ENCODE measurements around the gene ABHD12.
"Not testable (repeated sequence)": the region's sequence is repeated elsewhere in the genome, so short reads cannot be mapped to it uniquely, and the experiment has no call there.

ABHD12 gene

DNA sequence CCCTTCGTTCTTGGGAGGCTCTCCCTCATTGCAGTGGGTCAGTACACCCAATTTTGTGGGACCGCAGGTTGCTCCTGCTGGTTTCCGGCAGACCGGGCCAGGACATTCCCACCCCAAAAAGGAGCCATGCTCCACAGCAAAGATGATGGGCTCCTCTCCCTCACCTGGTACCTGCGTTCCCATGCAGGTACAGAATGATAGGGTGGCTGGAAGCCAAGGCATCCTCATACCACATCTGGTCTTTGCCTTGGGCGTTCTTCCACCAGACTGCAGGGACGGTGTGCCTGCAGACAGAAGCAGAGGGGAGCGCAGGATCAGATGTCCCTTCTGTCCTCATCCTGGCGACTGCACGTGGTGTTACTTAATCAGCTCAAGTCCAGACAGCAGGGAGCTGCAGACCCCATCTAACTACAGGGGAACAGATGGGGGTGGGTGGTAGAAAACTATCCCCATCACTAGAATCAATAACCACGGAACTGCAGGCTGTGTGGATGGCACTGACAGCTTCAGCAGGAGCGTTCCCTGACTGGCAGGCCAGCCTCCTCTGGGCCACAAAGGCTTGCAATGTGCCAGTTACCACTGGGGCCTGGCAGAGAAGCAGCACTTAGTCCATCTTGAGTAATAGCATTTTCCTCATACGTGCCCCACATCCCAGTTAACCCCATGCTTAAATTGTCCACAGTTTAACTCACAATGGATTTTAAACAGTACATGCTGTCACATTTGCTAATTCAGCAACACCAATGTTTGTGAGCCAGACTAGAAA lies 70.4 kb downstream of the ABHD12 start:
- FAIRE-seq: no peak

DNA sequence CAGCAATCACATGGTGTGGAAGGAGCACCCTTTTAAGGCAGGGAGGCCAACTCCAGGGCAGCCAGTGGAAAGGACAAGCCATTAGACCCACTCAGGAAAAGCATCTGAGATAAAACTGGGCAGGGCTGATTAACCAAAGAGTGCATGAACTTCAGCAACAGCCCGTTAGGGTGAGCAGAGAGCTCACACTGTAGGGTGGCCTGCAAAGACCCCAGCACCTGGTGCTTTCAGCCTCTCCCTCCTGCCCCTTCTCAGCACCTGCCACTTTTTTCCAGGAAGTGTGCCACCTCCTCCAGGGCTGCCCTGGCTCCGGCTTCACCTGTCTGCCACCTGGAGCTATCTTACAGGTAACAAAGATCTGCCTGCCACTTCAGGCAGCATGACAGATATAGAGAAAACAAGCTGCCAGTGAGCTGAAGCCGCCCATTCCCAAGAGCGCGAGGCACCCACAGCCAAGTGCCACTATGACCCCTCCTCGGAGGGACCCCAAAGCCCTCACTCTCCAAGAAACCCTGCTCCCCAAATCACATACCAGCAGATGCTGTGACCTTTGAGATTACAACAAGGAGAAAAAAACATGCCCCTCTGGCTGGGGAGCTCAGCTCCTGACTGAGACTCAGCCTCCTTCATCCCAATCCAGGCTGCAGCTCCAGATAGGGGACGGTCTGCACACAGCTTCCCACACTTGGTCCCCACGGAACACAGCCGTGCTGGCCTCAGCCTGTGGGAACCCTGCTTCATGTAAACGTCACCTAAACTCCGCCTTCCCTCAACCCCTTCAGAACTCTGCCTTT lies 71.2 kb downstream of the ABHD12 start:
- FAIRE-seq: no peak

DNA sequence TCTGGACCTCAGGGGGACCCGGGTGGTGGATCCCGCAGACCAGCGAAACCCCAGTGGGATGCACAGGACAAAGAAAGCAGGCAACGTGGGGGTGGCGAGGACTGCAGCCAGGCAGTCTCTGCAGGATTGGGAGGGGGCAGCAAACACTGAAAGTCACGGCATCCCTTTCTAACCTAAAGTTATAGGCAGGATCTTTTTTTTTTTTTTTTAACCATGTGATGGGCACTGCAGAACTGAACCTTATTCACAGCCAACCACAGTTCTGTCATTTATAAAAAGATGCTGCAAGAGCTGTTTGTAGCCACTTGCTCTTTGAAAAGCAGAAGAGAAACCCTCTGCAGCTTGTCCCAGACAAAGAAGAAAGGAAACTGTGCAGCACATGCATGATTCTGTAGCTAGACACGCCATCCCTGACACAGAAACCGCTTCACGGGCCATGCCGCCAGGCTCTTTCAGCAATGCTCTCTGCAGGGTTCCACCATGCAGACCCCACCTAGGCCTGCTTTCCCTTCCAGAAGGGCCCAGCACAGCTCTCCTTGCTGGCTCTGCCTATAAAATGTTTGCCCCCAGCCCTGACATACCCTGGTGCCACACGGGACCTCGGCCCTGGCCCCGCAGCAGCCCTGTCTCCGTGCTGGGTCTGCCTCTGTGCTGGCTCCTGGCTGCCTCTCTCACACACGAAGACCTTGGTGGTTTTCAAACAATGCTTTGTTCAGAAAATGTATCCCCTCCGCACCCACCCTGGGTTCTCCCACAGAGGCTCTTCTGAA lies 72.0 kb downstream of the ABHD12 start:
- FAIRE-seq: no peak

DNA sequence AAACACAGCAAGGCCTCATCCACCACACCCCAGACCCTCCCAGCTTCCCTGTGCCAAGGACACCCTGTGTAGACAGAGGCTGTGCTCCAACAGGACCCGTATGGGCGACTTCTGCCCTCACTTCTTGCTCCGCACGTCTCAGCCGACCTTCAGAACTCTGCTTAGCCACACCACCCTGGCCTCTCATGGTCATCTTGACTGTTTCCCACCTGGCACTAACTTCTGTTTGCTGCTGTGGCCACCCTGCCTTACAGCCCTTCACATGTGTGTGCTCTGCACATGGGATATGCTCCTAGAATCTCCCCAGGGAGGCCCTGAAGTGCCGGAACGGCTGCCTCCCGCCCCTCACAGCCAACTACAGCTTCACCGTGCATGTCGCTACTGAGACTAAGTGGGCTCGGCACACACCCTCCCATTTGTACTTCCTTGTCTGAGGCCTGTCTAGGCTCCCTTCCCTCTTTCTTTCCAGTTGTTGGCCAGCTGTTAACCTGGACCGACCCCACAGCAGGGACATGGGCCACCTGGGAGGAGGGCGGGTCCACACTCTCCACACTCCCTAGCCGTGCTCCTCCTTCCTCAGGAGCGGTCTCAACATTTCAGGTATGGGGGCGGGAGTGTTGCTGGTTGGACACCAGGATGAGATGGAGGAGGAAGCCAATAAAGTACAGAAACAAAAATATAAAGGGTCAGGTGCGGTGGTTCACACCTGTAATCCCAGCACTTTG lies 73.1 kb downstream of the ABHD12 start:
- FAIRE-seq: no peak

DNA sequence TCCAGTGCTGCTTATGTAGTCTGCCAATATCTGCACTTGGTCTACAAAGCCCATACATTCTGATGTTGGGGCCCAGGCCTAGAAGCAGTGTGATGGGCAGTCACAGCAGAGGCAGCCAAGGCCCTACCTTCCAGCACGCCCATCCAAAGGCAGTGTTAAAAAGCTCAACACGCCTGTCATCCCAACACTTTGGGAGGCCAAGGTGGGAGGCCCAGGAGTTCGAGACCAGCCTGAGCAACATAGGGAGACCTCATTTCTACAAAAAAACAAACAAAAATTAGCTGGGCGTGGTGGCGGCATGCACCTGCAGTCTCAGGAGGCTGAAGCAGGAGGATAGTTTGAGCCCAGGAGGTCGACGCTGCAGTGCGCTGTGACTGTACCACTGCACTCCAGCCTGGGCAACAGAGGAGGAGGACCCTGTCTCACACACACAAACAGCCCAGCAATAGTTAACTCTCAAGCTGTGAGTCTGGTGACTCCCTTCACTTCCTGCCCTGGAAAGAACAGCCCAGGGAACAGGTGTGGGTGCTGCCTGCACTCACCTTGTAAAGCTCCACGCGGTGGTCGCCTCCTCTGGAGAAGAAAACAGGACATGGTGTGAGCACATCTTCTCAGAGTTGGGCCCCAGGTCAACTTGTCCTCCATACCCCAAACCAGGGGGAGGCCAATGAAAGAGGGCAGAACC lies 74.0 kb downstream of the ABHD12 start:
- no peak for FAIRE-seq

DNA sequence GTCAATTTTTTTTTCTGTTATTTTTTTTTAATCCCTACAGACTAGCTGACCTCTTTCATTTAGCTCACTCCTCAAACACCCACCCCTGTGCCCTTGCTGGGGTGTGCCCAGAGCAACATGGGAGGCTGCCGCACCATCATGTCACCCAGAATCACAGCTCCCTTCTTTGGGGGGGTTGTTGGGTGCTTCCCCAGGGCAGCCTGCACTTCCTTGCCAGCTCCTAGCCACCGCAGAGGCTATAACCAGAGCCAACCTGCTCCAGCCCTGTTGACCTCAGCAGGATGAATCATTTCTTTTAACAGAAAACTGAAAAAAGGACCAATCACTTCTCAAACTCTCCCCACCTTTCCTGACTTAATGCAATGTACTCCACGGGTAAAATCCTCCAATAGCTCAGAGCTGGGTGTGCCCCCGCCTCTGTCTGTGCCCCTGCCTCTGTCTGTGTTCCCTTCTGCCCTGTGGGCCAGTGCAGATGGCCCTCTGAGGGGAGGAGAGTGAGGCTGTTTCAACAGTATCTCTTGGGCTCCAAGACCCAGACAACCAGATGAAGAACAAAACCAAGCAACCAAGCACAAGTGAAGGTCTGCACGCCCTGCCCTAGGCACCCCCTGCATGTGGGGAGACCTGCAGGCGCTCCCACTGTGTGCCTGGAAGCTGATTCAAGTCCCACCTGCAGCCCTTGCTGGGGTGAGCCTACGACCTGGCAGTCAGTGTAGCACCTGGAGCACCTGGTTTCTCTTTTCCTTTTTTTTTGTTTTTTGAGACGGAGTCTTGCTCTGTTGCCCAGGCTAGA lies 75.0 kb downstream of the ABHD12 start:
- no peak for FAIRE-seq

DNA sequence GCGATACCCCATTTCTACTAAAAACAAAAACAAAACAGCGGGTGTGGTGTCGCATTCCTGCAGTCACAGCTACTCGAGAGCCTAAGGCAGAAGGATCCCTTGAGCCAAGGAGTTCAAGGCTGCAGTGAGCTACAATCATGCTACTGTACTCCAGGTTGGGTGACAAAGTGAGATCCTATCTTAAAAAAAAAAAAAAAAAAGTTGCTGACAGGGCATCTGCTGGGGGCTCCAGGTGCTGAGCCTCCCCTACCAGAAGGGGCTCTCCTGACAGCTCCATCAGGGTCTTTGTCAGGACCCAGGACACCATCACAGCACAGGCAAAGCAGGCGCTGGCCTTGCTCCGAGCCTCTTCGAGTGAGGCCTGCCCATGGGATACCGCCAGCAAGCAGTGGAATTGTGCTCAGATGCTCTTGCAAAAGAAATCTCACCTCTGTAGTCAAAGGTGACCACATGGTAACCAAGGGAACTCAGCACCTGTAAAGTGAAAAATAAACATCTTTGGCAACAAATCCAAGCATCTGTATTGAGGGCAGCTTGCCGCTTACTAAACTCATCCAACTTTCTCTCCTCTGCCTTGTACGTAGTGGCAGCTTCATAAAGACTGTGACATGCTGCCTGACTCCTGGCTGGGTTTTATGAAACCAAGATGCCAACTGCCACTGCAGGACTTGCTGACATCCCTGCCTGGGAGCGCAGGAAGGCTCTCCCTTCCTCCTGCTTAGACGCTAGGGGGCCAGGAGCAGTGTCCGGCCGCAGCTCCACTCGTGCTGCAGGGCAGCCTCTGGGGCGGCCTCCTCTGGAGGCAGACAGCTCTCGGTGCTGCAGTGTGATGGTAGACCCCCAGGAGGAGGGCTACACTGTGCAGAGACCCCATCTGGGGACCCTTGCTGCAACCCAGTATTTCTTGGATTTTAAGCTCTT lies 75.9 kb downstream of the ABHD12 start:
- FAIRE-seq: no peak

DNA sequence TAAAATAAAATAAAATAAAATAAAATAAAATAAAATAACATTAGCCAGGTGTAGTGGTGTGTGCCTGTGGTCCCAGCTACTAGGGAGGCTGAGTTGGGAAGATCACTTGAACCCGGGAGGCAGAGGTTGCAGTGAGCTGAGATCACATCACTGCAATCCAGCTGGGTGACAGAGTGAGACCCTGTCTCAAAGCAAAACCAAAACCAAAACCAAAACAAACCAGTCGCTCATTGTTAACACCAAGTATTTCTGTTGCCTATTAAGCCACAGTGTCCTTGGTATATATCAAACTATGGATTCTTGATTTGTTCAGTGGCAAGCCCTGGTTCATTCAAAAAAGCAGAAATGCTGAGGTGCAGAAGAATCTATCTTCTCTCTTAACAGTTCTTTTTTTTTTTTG lies 77.0 kb downstream of the ABHD12 start:
- no peak for FAIRE-seq

DNA sequence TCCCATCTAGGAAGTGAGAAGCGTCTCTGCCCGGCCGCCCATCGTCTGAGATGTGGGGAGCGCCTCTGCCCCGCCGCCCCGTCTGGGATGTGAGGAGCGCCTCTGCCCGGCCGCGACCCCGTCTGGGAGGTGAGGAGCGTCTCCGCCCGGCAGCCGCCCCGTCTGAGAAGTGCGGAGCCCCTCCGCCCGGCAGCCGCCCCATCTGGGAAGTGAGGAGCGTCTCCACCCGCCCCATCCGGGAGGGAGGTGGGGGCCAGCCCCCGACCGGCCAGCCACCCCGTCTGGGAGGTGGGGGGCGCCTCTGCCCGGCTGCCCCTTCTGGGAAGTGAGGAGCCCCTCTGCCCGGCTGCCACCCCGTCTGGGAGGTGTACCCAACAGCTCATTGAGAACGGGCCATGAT lies 77.9 kb downstream of the ABHD12 start:
- FAIRE-seq: not testable (repeated sequence)

DNA sequence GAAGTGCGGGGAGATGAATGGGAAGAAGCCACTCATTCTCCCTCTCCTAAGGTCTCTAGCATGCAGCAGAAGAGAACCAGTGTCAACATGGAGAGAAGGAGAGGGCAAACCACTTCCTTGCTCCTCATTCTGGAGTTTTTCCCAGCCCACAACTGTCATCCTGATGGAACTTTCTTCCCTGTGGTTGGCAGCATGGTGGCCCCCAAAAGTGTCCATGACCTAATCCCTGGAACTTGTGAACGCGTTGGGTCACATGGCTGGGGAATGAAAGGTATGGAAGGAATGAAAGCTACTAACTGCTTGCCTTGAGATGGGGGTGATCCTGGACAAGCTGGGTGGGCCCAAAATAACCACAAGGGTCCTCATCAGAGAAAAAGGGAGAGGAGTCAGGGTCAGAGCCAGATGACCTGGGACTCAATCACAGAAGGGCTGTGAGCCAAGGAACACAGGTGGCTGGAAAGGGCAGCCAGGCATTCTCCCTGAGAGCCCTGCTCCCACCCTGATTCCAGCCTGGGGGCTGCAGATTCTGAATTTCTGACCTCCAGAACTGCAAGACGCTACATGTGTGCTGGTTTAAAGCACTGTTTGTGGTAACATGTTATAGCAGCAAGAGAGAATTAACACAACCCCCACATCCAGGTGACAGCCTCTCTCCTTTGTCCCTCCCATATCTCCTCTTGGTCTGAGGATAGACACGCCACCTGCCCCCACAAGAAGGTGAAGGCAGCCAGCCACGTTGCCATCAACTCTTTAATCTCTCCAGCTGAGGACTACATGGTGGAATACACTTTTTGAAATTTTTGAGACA lies 79.5 kb downstream of the ABHD12 start:
- FAIRE-seq: no peak

DNA sequence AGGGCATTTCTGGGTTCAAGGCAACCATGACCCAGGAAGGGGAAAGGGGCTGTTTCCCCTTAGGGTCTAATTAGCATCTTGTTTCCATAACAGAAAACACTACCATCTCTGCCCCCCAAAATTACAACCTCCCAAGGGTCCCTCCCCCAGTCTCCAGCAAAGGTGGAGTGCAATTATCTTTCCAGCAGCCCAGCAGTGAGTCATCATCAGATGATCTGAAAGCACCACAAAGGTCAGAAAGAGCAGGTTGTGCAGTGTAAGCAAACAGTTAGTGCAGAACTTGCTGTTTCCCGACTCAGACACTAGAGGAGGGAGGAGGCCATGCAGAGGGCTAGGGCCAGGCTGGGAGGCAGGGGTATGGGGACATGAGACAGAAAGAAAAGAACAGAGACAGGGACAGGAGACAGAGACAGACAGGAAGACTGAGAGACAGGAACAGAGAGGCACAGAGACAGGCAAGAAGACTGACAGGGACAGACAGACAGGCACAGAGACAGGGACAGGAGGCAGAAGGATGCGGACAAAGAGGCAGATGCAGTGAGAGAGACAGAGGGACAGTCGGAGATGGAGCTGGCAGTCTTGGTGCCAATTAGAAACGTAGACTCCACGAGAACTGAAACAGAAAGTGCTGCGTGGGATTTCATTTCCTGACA lies 80.2 kb downstream of the ABHD12 start:
- peak; percentile 36 for FAIRE-seq

DNA sequence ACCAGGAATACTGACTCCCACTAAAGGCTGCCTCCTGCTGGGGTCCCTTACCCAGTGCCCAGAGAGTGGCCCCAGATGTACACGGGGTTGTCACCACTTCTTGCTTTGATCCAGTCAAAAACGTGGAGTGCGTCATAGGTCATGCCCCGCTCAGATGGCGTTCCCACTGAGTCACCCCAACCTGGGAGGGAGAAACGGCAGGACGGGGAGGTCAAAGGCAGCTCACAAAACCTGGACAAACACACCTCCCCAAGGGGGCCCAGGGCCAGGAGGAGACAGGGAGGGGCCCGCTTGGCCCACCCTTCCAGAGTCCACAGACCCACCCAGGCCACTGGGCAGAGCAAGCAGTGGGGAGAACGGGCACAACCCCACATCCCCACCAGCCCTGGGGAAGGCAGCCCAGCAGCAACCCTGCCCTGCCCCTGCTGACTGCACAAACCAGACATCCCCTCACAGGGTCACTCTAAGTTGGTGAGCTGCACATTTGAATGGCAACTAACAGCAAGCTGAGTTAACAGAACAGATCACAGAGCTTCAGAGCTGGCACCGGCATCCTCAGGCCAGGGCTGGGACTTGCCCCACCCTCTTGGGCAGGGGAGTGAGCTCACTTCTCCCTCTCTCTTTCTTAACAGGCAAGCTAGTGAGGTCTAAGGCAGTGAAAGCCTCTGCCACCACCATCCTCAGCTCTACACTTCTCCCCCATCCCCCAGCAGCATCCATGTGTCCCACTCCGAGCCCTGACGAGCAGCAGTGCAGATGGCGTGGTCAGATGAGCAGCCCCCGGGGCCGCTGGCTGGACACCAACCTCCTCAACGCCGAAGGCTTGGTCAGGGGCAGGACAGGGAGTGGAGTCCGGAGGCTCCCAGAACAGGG lies 81.0 kb downstream of the ABHD12 start:
- FAIRE-seq: no peak

DNA sequence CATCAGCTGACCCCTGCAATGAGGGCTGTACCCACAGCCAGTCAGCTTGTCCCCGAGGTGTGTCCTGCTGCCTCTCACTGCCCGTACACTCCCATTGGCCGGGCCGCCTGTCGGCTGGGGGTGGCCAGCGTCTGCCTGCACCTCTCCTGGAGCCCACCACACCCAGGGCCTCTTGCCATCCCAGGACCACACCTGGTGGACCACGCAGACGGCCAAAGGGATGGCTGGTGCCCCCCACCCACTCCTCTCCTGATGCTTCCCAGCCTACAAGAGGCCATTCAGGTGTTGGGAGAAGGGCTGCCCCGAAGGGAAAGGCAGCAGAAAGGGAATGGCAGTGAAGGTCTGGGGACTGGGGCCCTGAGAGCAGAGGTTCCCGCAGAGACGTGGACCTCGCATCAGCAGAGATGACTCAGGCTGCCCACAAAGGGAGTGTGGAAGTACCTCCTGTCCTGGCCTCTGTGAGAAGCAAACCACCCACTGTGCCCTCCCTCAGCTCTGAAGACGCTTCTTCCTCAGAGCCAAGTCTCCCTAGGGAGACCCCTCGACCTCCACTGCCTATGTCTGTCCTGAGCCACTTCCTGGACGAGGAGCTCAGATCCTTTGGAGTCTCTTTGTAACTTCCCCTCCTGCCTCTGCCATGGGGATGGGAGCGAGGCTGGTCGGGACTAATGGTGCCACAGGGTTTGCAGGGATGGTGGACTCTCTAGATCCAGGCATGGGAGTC lies 81.8 kb downstream of the ABHD12 start:
- no peak for FAIRE-seq

DNA sequence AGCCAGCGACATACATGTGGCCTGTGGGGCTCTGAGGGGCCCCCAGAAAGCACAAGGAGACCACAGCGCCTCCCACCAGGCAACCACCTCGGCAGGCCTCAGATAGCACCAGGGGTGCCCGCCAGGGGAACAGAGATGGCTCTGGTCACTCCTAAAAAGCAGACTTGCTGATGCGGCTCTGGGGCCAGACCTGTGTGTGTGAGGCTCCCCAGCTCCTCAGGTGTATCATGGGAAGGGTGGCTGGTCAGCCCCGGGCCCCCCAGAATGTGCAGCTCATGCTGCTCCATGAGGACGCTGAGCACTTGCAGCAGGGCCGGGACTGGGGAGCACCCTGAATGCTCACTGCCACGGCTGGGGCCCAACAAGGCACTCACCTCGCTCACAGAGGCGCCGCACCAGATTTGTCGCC lies 82.5 kb downstream of the ABHD12 start:
- FAIRE-seq: no peak

DNA sequence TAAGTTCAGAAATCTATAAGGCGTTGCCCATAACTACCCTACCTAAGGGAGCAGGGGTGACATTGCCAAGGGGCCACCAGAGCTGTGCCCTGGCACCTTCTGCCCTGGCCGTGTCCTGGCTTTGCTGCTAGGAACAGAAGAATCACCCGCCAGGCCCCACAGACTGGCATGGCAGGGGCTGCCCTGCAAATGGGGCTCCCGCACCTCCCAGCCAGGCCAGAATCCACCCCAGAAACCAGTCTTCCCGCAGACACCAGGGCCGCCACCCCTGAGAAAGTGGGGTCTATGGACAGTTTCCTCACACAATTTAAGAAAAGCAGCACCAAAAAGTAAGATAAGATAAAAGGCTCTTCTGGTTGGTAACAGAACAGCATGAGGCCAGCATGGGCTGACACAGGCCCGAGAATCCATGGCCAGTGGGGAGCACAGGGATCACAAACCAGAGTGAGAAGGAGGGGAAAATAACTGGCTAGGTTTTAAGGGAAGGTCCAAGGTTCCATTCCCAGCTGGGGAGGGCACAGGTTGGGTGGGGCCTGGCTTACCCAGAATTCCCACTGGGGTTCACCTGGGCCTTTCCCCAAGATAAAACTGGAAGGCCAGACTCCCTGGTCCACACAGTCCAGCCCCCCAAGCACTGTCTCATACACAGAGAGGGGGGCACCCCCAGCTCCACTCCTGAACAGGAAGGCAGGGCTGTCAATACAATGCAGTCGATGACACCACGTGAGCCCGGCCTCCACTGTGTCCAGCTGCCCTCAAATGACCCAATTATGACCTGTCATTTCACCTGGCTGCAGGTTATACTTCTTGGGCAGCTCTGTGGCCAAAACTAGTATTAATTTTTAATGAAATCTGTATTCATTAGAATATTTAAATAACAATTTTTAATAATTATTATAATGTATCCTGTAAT lies 83.4 kb downstream of the ABHD12 start:
- no peak for FAIRE-seq

DNA sequence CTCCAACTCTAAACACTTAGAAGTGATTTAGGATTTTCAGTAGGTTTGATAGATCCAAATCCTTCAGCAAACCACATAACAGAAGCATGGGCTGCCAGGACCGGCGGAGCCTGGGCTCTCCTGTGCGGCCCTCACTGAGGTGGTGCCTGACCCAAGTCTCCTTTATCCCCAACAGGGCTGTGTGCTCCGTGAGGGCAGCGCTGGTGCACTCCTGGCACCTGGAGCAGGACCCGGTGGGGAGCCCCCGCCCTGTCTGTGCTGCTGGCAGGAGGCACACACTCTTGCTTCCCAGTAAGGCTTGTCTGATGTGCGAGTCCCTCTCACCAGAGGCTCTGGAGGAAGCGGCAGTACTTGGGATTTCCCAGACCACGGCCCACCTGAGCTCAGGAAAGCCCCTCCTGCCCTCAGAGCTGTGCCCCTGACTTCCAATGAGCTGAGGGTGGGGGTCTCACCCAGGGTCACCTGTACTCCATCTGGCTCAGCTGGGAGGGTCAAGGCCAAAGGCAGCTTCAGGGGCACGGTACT lies 86.5 kb downstream of the ABHD12 start:
- FAIRE-seq: no peak
